Measurements from ENCODE around the gene CNBP. TPM values are rescaled to one million over a fixed set of nuclear protein-coding genes. Genes with fewer than 3 reads are reported as not detected.
A peak's percentile ranks its signal among the peaks of the same experiment; 100 is the strongest.

Gene CNBP
- total and polyA plus RNA-seq, 2 of the 4 experiments (the other 2 are of a cell fraction) = 217 to 223 TPM

DNA sequence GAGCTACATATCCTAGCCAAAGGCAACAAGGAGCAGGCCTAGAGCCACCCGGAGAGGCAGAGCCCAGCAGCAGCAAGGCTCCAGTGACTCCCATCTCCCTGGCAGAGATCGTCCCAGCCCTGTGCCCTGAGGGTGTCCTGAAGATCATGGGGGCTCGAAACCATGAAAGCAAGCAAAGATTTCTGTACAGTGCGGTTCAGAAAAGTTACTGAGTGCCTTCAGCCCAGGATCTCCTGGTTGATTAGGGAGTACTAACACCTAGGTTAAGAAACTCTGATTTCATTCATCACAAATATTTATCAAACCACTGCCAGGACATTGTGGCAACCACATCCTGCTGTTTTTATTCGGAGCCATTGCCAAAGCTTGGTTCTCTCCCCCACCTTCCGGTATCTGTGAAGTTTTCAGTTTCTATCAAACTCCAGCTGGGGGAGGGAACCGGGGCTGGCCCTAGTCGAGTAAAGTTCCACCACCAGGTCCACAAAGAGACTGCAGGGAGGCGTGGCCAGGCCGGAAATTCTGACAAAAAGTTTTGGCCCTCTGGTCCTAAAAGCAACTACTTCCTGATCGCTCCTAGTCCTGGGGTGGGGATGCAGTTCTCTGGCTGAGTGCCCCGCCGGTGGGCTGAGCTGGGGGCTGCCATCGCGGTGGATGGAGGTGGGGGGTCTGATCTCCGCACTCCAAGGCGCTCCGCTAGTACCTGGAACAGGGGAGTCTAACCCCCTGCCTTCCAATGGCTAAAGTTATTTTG, 63.3 kb downstream of the CNBP start:
- Histone ChIP-seq H3K27ac (ENCODE audit: insufficient read depth, low read length) (peak overlapping the region; percentile 75), H2BK120ac (ENCODE audit: low read depth, low read length) (peak overlapping the region; percentile 51), H4K20me1 (ENCODE audit: insufficient read depth, low read length) (peaks cover 50% of the 10 kb centered on the region), H2AK5ac (ENCODE audit: low read depth, low read length) (peak overlapping the region; percentile 91; the same call in 1 of the 2 replicates), H3K36me3 (ENCODE audit: control insufficient read depth, insufficient read depth, low read length) (peaks cover 6% of the 10 kb centered on the region), H4K91ac (ENCODE audit: insufficient read depth, low read depth, low read length) (peak overlapping the region; percentile 73), H3K9ac (ENCODE audit: low read depth, low read length) (peak overlapping the region; percentile 87), H3K4me3 (ENCODE audit: insufficient read depth, low read depth, low read length) (peak overlapping the region; percentile 62), H3K4ac (ENCODE audit: low read depth, low read length) (peak overlapping the region; percentile 77), H2AK9ac (replicated peaks; ENCODE audit: low read depth, low read length, poor library complexity) (peak overlapping the region; percentile 95), H4K5ac (ENCODE audit: low read depth, low read length) (peak overlapping the region; percentile 20), H3K9me3 (ENCODE audit: control insufficient read depth, insufficient read depth, low read length) (no peaks in the 10 kb centered on the region), H3K23ac (ENCODE audit: low read depth, low read length) (peak overlapping the region; percentile 94), H2AFZ (replicated peaks; ENCODE audit: low read length, poor library complexity) (peak overlapping the region; percentile 94), H3K14ac (replicated peaks; ENCODE audit: low read depth, low read length) (peak overlapping the region; percentile 98), H2BK5ac (ENCODE audit: low read depth, low read length, poor library complexity, severe bottlenecking) (peak overlapping the region; percentile 47), H3K9me1 (ENCODE audit: insufficient read depth, low read length) (peaks cover 26% of the 10 kb centered on the region), H3K18ac (ENCODE audit: low read depth, low read length) (peak overlapping the region; percentile 21), H3K27me3 (ENCODE audit: control insufficient read depth, insufficient read depth, low read length) (no peaks in the 10 kb centered on the region), H3K4me1 (ENCODE audit: control insufficient read depth, insufficient read depth, low read length) (peaks cover 24% of the 10 kb centered on the region), H2BK15ac (ENCODE audit: low read depth, low read length) (peak overlapping the region; percentile 48; the same call in 1 of the 3 replicates), H4K8ac (ENCODE audit: low read depth in 2 of 2, low read length in 2 of 2) (peak overlapping the region in 1 of 2 experiments; percentile 69; a peak in 3 of 4 replicates), H2BK20ac (ENCODE audit: low read depth, low read length) (peak overlapping the region; percentile 18; the same call in 1 of the 2 replicates), H3K79me1 (ENCODE audit: low read depth in 1 of 2, low read length in 2 of 2) (peaks cover 17 to 54% of the 10 kb centered on the region in 2 experiments), H3K4me2 (ENCODE audit: low read depth, low read length) (peak overlapping the region; percentile 79), H3K56ac (ENCODE audit: extremely low read depth, insufficient read depth, low read length) (peak overlapping the region; percentile 53)
- 0% methylated on average over 2 of the region's 18 CpGs; no CpG with 5 or more reads in 1 of the 2 experiments for WGBS, 2 experiments (ENCODE audit: extremely low coverage in 2 of 2, insufficient read length in 1 of 2)
- in situ Hi-C loops (cut with MboI; ENCODE audit: low sequenced_read_pairs) = no loop called here
- dilution Hi-C loops (cut with HindIII; ENCODE audit: low sequenced_read_pairs, unreplicated experiment) = no loop called here
- TF ChIP-seq MXI1 (IDR thresholded peaks at IDR 0.05; ENCODE audit: borderline replicate concordance, low read depth, low read length) (0 out of 2 replicates have a peak, but pooled peaks have one; percentile 56), CEBPB (IDR thresholded peaks at IDR 0.05; ENCODE audit: low read depth, low read length) (peak; percentile 30), RAD21 (IDR thresholded peaks at IDR 0.05; ENCODE audit: low read length) (peak; percentile 7; the same call in 1 of the 2 replicates), RFX5 (IDR thresholded peaks at IDR 0.05; ENCODE audit: low read depth, low read length) (no peak), RCOR1 (IDR thresholded peaks at IDR 0.05; ENCODE audit: insufficient replicate concordance, low read length) (peak; percentile 24), MAZ (IDR thresholded peaks at IDR 0.05; ENCODE audit: borderline replicate concordance, low read depth, low read length) (peak; percentile 42; the same call in 1 of the 2 replicates), POLR2A (IDR thresholded peaks at IDR 0.05; ENCODE audit: low read depth, low read length) (peak; percentile 58; the same call in 1 of the 2 replicates)
- TF ChIP-seq, protein P1, sequence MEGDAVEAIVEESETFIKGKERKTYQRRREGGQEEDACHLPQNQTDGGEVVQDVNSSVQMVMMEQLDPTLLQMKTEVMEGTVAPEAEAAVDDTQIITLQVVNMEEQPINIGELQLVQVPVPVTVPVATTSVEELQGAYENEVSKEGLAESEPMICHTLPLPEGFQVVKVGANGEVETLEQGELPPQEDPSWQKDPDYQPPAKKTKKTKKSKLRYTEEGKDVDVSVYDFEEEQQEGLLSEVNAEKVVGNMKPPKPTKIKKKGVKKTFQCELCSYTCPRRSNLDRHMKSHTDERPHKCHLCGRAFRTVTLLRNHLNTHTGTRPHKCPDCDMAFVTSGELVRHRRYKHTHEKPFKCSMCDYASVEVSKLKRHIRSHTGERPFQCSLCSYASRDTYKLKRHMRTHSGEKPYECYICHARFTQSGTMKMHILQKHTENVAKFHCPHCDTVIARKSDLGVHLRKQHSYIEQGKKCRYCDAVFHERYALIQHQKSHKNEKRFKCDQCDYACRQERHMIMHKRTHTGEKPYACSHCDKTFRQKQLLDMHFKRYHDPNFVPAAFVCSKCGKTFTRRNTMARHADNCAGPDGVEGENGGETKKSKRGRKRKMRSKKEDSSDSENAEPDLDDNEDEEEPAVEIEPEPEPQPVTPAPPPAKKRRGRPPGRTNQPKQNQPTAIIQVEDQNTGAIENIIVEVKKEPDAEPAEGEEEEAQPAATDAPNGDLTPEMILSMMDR (conservative IDR thresholded peaks at IDR 0.05; ENCODE audit: low read depth, low read length) = 0 out of 2 replicates have a peak, but pooled peaks have one; percentile 9
- TF ChIP-seq, protein P2, sequence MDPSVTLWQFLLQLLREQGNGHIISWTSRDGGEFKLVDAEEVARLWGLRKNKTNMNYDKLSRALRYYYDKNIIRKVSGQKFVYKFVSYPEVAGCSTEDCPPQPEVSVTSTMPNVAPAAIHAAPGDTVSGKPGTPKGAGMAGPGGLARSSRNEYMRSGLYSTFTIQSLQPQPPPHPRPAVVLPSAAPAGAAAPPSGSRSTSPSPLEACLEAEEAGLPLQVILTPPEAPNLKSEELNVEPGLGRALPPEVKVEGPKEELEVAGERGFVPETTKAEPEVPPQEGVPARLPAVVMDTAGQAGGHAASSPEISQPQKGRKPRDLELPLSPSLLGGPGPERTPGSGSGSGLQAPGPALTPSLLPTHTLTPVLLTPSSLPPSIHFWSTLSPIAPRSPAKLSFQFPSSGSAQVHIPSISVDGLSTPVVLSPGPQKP (IDR thresholded peaks at IDR 0.05; ENCODE audit: borderline replicate concordance, low read depth, low read length) = no peak
- DNase-seq (peak; percentile 86), ATAC-seq (ENCODE audit: low read depth) (peak; percentile 56)
- POLR2A ChIA-PET (ENCODE audit: unreplicated experiment) = no interaction called here
- no TSS peak for BruUV-seq (replicated peaks)
- intact Hi-C loops (cut with micrococcal nuclease) = no loop called here
- CTCF ChIA-PET = interaction anchor here (1.3 kb wide), 1 partner anchor 150 kb away, joined by 5 read pairs; no protein-coding TSS in a partner anchor
